GM19043 (cell line): ENCODE results near the gene FAM107A.
"Not testable (repeated sequence)": the region's sequence is repeated elsewhere in the genome, so short reads cannot be mapped to it uniquely, and the experiment has no call there.

Source experiments
- ATAC-seq: cut with Tn5 transposase; IDR thresholded peaks from one replicate; pipeline ENCODE4 v1.9.1; 2021; ENCODE audit warnings: low read depth; ENCODE audit not compliant: unreplicated experiment

Gene FAM107A

GRCh38 chr3:58537412-58538301, 39.5 kb downstream of the FAM107A start:
- ATAC-seq, result no peak

DNA sequence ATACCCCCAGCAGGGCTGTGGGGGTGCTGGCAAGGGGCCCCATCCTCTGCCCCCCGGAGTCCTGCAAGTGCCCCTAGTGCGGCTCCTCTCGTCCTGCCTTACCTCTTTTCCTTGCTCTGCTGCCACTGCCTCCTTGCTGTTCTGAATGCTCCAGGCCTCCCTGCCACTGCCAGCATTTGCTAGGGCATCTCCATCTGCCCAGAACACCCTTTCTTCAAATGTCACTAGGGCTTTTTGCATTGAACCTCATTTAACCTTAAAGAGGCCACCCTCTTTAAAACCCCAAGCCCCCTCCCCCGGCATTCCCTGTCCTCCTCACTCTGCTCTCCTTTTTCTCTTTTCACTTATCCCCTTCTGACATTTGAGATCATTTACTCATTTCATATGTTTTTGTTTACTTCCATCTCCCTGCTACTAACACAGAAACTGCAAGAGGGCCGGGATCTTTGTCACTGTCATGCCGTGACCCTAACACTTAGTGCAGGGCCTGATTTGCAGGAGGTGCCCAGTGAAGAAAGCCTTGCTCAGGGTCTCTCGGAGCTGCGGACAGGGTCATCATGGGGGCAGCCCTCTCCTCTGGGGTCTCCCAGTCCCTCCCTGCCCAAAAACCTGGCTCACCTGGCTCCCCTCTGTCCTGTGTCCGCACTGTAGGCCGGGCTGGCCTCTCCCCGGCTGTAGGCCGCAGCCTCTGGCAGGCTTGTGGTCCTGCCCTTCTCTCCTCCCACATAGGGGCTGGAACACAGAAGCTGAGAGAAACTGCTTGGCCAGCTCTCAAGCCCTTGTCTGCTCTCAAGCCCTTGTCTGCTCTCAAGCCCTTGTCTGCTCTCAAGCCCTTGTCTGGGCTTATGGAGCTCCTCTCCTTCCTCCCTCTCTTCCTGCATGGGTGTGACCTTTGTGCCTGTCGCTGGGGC, 40.4 kb downstream of the FAM107A start, which contains the start of gene ACOX2:
Gene ACOX2 (minus strand): TSS at position 690 of the 911 bp plus-strand sequence. CDS start 2,084 bp downstream, outside the sequence.
- no peak for ATAC-seq

GRCh38 chr3:58535531-58536500, 41.4 kb downstream of the FAM107A start:
- no peak for ATAC-seq

GRCh38 chr3:58534592-58535494, 42.3 kb downstream of the FAM107A start:
- no peak for ATAC-seq

DNA sequence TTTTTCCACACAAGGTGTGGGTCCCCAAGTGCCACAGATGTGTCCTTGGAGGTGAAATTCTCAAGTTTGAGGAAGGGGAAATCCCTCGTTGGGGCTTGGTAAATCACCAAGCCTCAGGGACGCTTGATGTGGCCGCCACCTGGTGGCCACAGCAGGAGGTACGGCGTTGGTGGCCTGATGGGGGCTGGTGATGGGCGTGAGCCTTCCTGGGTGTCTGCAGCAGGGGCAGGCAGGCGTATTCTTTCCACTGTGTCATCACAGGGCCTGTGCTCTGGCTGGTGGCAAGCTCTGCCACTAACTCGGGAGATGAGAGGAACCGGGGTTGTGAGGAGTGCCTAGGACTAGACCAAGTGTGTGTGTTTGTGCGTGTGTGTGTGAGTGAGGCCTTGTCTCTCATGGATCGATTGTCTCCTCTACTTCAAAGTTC, 44.4 kb downstream of the FAM107A start:
- ATAC-seq, result peak; percentile 76

GRCh38 chr3:58531956-58532355, 45.2 kb downstream of the FAM107A start:
- no peak for ATAC-seq

DNA sequence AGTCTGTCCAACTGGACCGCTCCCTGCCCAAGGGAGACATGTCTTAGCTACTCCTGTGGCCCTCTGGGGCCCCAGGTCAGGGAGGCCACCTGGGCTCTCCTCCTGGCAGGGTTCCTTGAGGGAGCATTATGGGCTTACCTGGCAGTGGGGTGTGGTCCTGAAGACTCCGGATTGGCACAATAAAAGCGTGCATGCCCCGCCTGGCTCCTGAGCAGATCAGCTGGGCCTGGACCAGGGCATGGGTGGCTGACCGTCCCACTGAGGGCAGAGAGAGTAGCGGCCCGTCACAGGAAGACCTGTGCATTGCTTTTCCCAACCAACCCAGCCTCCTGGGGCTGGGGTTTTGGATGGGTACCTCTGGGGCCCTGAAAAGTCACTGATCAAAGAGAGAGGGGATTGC, 45.6 kb downstream of the FAM107A start:
- no peak for ATAC-seq

DNA sequence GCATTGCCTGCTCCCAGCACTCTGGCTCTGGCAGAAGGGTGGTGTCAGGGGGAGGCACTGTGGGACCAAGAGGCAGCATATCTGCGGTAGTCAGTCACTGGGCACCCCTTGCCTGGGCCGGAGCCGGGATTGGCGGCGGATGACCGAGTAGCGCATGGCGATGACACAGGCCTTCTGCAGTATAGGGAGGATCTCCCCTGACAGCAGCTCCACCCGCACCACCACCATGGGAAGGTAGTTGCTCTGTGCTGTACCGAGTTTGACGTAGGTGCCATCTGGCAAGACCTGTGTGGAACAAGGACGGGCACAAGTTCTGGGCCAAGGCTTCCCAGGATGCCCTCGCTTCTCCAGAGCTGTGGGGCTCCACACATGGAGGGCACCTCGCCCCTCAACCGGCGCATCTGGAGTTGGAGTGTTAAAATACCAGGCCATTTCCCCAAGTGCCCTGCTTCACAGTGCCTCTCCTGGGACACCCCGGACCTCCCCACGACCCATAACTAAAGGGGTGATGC, 46.8 kb downstream of the FAM107A start:
- no peak for ATAC-seq

DNA sequence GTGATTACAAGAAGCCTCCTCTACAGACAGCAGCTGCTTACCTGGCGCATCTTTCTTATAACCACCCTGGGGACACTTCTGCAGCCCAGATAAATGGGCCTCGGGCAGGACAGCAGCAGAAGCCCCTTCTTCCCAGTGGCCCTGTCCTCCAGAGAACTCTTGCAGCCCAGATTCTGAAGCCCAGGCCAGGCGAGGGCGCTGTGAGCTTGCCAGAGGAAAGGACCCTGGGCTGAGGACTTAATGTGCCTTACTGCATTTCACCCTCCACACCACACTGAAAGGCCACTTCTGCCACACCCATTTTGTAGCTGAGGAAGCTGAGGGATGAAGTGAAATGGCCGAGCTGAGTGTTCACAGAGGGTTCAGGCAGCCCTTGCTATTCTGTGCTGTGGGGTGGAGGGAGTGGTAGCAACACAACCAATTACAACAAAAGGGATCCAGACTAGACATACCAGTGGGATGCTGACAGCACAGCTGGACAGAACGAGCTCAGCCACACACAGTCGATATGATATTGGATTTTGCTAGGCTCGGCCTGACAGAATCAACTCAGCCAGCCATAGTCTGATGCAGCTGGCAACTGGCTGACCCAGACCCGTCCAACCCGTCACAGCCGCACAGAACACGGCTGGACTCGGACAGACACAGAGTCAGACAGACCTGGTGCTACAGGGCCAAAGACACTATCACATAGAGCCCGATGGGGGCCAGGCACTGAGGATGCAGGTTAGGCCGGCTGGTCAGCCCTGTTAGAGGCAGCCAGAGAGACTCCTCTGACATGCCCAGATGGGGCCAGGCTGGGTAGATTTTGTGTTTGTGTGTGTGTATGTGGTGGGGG, 47.5 kb downstream of the FAM107A start:
- no peak for ATAC-seq

GRCh38 chr3:58528629-58529028, 48.6 kb downstream of the FAM107A start:
- no peak for ATAC-seq

GRCh38 chr3:58527440-58527839, 49.8 kb downstream of the FAM107A start:
- ATAC-seq, result not testable (repeated sequence)

DNA sequence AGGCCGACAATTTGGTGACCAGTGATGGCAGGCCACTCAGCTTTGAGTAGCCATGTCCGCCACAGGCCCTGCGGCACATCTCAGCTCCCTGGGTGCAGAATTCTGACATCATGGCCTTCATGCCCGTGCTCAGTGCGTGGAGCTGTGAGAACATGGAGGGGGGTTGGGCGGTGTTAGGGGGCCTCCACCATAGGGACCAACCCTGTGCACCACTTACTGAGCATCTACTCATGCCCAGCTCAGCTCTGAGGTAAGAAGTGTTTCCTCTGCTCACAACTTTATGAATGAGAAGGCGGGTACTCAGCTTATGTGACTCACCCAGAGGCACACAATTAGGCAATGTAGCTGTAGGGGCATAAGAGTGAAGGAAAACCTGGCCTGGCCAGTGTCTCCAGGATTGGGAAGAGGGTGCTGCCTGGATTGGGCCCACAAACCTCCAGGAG, 50.7 kb downstream of the FAM107A start:
- ATAC-seq, result no peak

DNA sequence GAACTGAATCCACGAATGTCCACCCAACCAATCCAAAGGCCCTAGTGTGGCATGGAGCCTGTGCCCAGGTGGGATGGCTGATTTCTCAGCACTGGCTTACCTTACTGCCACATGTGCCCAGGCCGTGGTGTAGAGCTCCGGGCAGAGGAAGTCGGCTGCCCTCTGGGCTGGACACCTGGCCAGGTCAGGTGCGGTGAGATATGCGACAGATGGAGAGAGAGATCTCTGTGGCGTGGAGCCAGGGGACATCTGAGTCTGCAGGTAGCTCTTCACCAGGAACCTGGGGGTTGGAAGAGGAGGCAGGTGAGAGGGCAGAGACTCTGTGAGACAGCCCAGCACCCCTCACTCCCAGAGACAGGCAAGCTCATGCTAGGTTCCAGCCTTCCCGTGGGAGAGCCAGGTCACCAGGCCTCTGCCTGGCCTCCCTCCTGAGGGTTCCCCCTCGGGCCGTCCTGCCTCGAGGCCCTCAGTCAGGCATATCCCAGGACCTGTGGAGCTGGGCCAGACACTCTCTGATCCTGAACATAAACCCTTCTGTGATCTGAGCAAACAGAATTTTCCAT, 52.8 kb downstream of the FAM107A start:
- no peak for ATAC-seq

DNA sequence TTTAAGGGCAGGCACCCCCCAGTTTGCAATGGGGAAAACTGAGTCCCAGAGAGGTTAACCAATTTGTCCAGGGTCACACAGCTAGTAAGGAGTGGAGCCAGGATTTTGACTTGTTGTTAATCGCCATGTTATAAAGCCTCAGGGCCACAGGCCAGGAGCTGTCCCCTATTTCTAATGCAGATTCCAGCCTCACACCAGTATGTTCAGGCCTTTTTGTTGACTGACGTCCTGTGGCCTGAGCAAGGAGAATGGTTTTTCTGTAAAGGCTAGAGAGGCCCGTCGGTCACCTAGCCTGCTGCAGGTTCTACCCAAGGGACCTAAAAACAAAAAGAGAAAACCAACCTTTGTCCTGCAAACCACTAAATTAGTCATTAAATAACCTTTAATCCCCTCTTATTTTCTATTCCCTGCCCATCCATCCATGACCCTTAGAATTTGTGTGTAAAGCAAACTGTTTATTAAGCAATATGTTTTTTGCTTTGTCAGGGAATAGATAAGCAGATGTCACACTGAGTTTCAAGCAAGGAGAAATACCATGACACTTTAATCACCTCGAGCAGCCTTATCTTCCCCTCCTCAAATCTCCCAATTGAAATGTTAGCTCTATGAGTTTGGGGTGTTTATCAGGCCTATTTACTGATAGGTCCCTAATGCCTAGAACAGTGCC, 54.3 kb downstream of the FAM107A start:
- ATAC-seq, result no peak

DNA sequence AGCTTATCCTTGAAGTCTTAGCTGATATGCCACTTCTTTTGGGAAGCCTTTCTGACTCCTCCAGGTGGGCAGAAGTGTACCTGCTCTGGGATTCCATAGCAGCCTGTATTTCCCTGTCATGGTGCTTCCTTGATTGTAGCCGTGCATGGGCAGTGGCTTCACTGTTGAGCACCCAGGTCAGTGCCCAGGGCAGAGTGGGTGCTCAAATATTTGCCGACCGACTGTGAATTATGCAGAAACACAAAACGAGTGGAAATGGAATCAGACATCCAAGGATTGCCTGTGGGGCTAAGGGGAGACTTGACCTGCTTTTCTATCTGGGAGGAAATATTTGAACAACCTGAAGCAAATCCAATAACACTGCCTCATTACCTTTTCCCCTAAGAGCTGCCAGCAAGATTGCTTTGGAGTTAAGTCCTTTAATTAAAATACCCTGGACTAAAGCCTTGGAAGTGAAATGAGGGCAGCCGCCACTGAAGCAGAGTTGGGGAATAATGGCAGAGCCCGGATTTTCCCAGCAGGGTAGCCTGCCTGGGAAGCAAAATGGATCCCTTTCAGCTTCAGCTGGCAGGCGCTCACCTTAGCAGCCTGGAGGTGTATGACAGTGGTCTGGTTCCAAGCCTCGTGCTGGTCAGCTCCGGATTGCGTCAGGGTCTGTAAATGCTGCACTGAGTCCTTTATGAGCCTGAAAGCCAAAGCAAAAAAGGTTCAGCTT, 55.1 kb downstream of the FAM107A start:
- no peak for ATAC-seq

GRCh38 chr3:58521336-58521670, 55.9 kb downstream of the FAM107A start:
- ATAC-seq, result no peak
